HepG2 (cell line): ENCODE measurements around the gene ARFGEF2. TPM values are rescaled to one million over a fixed set of nuclear protein-coding genes. Genes with fewer than 3 reads are reported as not detected.

Source experiments
- ATAC-seq: fragments of 200-7000 bp; cut with Tn5 transposase; 3 replicates; pipeline ENCODE4 v1.9.1; 2020; ENCODE audit warnings: mild to moderate bottlenecking, moderate library complexity
- BruUV-seq: library from RNA; stranded (reverse); fragments of 400-500 nt; replicated peaks from 2 replicates; lab custom pipeline; 2021; lab: Mats Ljungman, UMichigan
- CTCF ChIA-PET: fragments of 300-600 bp; formaldehyde crosslinking; extraction: SDS; loops from one replicate; lab custom pipeline; 2021; ENCODE audit warnings: low total read pairs, inconsistent platforms, low intra/inter-chr PET ratio; lab: Yijun Ruan, JAX
- POLR2A ChIA-PET: fragments of 350-600 bp; sonication (Branson Sonifier 250); formaldehyde crosslinking; loops from one replicate; lab custom pipeline; 2020; ENCODE audit warnings: antibody characterized with exemption, inconsistent platforms; lab: Yijun Ruan, JAX
- DNase-seq: peaks from one replicate; pipeline ENCODE4 v3.0.0-alpha.2; 2015; ENCODE audit warnings: low spot score
- FAIRE-seq: peaks from 3 replicates; lab custom pipeline; 2011; peaks lifted over from hg19 to GRCh38; lab: Jason Lieb, UNC
- H2AFZ ChIP-seq: one replicate; pipeline ENCODE4 v1.6.1; 2011; ENCODE audit warnings: low read length, inconsistent platforms
- H3K27ac ChIP-seq: fragments of 300-600 bp; 3 replicates; pipeline ENCODE4 v1.8.0; 2011; ENCODE audit warnings: mixed run types, mild to moderate bottlenecking, mixed read lengths, low read length, inconsistent platforms; ENCODE audit not compliant: insufficient read depth; ENCODE audit errors: extremely low read length
- H3K27me3 ChIP-seq, 2 experiments: fragments of 200-600 bp in 1 of 2; 2 replicates in 1 of 2; 3 replicates in 1 of 2; pipeline versions ENCODE4 v1.6.0 to v1.8.0; 2011; ENCODE audit warnings: low read length in 2 of 2, mild to moderate bottlenecking in 2 of 2, moderate library complexity in 2 of 2, inconsistent platforms in 1 of 2; ENCODE audit not compliant: insufficient read depth in 2 of 2, control insufficient read depth in 1 of 2
- H3K36me3 ChIP-seq, 2 experiments: fragments of 200-600 bp in 1 of 2; replicated peaks in 1 of 2; 2 replicates in 1 of 2; 3 replicates in 1 of 2; pipeline versions ENCODE4 v1.5.1 to v1.8.0; 2011; ENCODE audit warnings: low read length in 2 of 2, inconsistent platforms in 1 of 2; ENCODE audit not compliant: insufficient read depth in 2 of 2, control insufficient read depth in 1 of 2
- H3K4me1 ChIP-seq: 2 replicates; pipeline ENCODE4 v1.5.1; 2012; ENCODE audit warnings: low read length, inconsistent platforms; ENCODE audit not compliant: insufficient read depth
- H3K4me2 ChIP-seq: 2 replicates; pipeline ENCODE4 v1.6.0; 2011; ENCODE audit warnings: low read depth, low read length, inconsistent platforms
- H3K4me3 ChIP-seq, 3 experiments: fragments of 200-600 bp in 1 of 3; sonication (generic), shearing (Covaris generic) in 1 of 3; replicated peaks in 1 of 3; 2 replicates each; pipeline ENCODE4 v1.5.1; 2011 to 2016; ENCODE audit warnings: low read length in 3 of 3, inconsistent platforms in 2 of 3, low read depth in 2 of 3, mild to moderate bottlenecking in 2 of 3, control low read depth in 1 of 3, mixed read lengths in 1 of 3; ENCODE audit not compliant: insufficient read depth in 1 of 3
- H3K79me2 ChIP-seq: one replicate; pipeline ENCODE4 v1.6.1; 2011; ENCODE audit warnings: low read length, inconsistent platforms; ENCODE audit not compliant: insufficient read depth
- H3K9ac ChIP-seq: 2 replicates; pipeline ENCODE4 v1.6.0; 2011; ENCODE audit warnings: mild to moderate bottlenecking, low read depth, low read length, inconsistent platforms; ENCODE audit not compliant: insufficient read depth
- H3K9me3 ChIP-seq: 2 replicates; pipeline ENCODE4 v1.5.1; 2012; ENCODE audit warnings: mild to moderate bottlenecking, low read length
- H4K20me1 ChIP-seq: 2 replicates; pipeline ENCODE4 v1.6.0; 2011; ENCODE audit warnings: inconsistent platforms, mild to moderate bottlenecking, low read length, moderate library complexity; ENCODE audit not compliant: insufficient read depth
- BRCA1 ChIP-seq: sonication (generic); formaldehyde crosslinking; IDR thresholded peaks from 2 replicates; pipeline ENCODE4 v1.4.0; 2020; ENCODE audit warnings: missing genetic modification reagents
- FUBP1 ChIP-seq: sonication (generic); formaldehyde crosslinking; IDR thresholded peaks from 2 replicates; pipeline ENCODE4 v1.5.1; 2020; ENCODE audit warnings: missing genetic modification reagents, mild to moderate bottlenecking, borderline replicate concordance
- HMG20A ChIP-seq: IDR thresholded peaks from 2 replicates; pipeline ENCODE4 v1.6.1; 2016; ENCODE audit warnings: borderline replicate concordance
- KDM1A ChIP-seq: IDR thresholded peaks from 2 replicates; pipeline ENCODE4 v1.6.1; 2016; ENCODE audit warnings: missing compliant biosample characterization
- SIN3B ChIP-seq: fragments of 150-350 bp; IDR thresholded peaks from 2 replicates; pipeline ENCODE4 v1.6.1; 2014; ENCODE audit warnings: low read length
- ZBTB37 ChIP-seq: sonication (generic); formaldehyde crosslinking; IDR thresholded peaks from 2 replicates; pipeline ENCODE4 v1.4.0; 2020; ENCODE audit warnings: mild to moderate bottlenecking, missing genetic modification reagents
- ZFP1 ChIP-seq: IDR thresholded peaks from 2 replicates; pipeline ENCODE4 v1.6.1; 2016
- ZNF264 ChIP-seq: sonication (generic); formaldehyde crosslinking; IDR thresholded peaks from 2 replicates; pipeline ENCODE4 v1.4.0; 2020; ENCODE audit warnings: missing genetic modification reagents
- ZNF281 ChIP-seq: sonication (generic); formaldehyde crosslinking; IDR thresholded peaks from 2 replicates; pipeline ENCODE4 v1.4.0; 2020; ENCODE audit warnings: missing genetic modification reagents, borderline replicate concordance
- ZNF3 ChIP-seq: IDR thresholded peaks from 2 replicates; pipeline ENCODE4 v1.7.0; 2017; ENCODE audit warnings: inconsistent platforms
- ZNF501 ChIP-seq: sonication (generic); formaldehyde crosslinking; IDR thresholded peaks from 2 replicates; pipeline ENCODE4 v1.5.1; 2020; ENCODE audit warnings: mild to moderate bottlenecking, moderate library complexity, missing genetic modification reagents
- ZSCAN22 ChIP-seq: sonication (generic); formaldehyde crosslinking; IDR thresholded peaks from 2 replicates; pipeline ENCODE4 v1.4.0; 2020; ENCODE audit warnings: mild to moderate bottlenecking, missing genetic modification reagents
- ZSCAN25 ChIP-seq: sonication (generic); formaldehyde crosslinking; IDR thresholded peaks from 2 replicates; pipeline ENCODE4 v1.8.0; 2022; ENCODE audit warnings: mild to moderate bottlenecking, missing genetic modification reagents
- WGBS: methylation state at CpG from one replicate; pipeline ENCODE4 v1.1.6; 2017; ENCODE audit warnings: low lambda C conversion rate; 5-methylcytosine and 5-hydroxymethylcytosine counted together
- in situ Hi-C: cut with HindIII; loops from 2 replicates; pipeline ENCODE4 v1.10.0; 2017; ENCODE audit warnings: low pct_unique_long_range_greater_than_20kb; ENCODE audit not compliant: extremely low pct_ligation_motif_present
- intact Hi-C: fragments of 100-400 bp; cut with micrococcal nuclease; formaldehyde crosslinking; loops from one replicate; pipeline ENCODE4 v1.10.0; 2022; ENCODE audit not compliant: unreplicated experiment
- polyA plus RNA-seq, 8 experiments: library from polyadenylated mRNA; depleted of rRNA in 3 of 8; stranded (reverse) in 7 of 8; unstranded in 1 of 8; fragments of >200 nt; fragmentation: Illumina TruSeq in 4 of 8; extraction: Trizol in 4 of 8; gene quantifications; 2 replicates each; pipeline versions ENCODE4 v1.2.1 to v1.2.3, GENCODE V29; 2011 to 2016; ENCODE audit warnings: low read depth in 4 of 8, missing spikeins in 1 of 8, mixed read lengths in 1 of 8; ENCODE audit not compliant: insufficient read depth in 1 of 8
- total RNA-seq, 5 experiments: library from RNA; depleted of rRNA; stranded (reverse); fragments of >200 nt; fragmentation: Illumina TruSeq; extraction: Trizol; gene quantifications; 2 replicates each; pipeline ENCODE4 v1.2.3, GENCODE V29; 2016; ENCODE audit warnings: low read depth in 1 of 5
- TF ChIP-seq, protein P1 (sequence below): IDR thresholded peaks from 2 replicates; pipeline ENCODE4 v1.4.0; 2020; ENCODE audit warnings: mild to moderate bottlenecking, missing genetic modification reagents
- TF ChIP-seq, protein P2 (sequence below): sonication (generic); formaldehyde crosslinking; IDR thresholded peaks from 2 replicates; pipeline ENCODE4 v1.5.0; 2020; ENCODE audit warnings: missing genetic modification reagents

Gene ARFGEF2
- total and polyA plus RNA-seq, 2 of the 13 experiments (the other 11 are each of a cell fraction or from before 2014, with no cell fraction given), result 44.0 to 60.8 TPM

- H2AFZ ChIP-seq, result no peak overlapping the region
- FAIRE-seq, result no peak
- in situ Hi-C loops, result no loop called here
- peaks cover 0 to 10% of the 10 kb centered on the region in 2 experiments; a peak in 2 of 5 replicates for H3K27me3 ChIP-seq
- ChIA-PET POLR2A (no interaction called here), CTCF (no interaction called here)
- no peaks in the 10 kb centered on the region for H3K9me3 ChIP-seq
- H3K4me3 ChIP-seq, result no peak overlapping the region
- H3K4me2 ChIP-seq, result no peak overlapping the region
- H4K20me1 ChIP-seq, result no peaks in the 10 kb centered on the region
- BruUV-seq, result no TSS peak
- WGBS, result 35% methylated on average over 2 of the region's 2 CpGs
- H3K9ac ChIP-seq, result no peak overlapping the region
- no peaks in the 10 kb centered on the region for H3K79me2 ChIP-seq
- H3K4me1 ChIP-seq, result no peaks in the 10 kb centered on the region
- H3K27ac ChIP-seq, result no peak overlapping the region
- H3K36me3 ChIP-seq, result no peaks in the 10 kb centered on the region
- no peak for DNase-seq
- no peak for ATAC-seq
- intact Hi-C loops, result no loop called here
- no peak for TF ChIP-seq ZNF264
- no peak for TF ChIP-seq BRCA1
- TF ChIP-seq, protein P1, sequence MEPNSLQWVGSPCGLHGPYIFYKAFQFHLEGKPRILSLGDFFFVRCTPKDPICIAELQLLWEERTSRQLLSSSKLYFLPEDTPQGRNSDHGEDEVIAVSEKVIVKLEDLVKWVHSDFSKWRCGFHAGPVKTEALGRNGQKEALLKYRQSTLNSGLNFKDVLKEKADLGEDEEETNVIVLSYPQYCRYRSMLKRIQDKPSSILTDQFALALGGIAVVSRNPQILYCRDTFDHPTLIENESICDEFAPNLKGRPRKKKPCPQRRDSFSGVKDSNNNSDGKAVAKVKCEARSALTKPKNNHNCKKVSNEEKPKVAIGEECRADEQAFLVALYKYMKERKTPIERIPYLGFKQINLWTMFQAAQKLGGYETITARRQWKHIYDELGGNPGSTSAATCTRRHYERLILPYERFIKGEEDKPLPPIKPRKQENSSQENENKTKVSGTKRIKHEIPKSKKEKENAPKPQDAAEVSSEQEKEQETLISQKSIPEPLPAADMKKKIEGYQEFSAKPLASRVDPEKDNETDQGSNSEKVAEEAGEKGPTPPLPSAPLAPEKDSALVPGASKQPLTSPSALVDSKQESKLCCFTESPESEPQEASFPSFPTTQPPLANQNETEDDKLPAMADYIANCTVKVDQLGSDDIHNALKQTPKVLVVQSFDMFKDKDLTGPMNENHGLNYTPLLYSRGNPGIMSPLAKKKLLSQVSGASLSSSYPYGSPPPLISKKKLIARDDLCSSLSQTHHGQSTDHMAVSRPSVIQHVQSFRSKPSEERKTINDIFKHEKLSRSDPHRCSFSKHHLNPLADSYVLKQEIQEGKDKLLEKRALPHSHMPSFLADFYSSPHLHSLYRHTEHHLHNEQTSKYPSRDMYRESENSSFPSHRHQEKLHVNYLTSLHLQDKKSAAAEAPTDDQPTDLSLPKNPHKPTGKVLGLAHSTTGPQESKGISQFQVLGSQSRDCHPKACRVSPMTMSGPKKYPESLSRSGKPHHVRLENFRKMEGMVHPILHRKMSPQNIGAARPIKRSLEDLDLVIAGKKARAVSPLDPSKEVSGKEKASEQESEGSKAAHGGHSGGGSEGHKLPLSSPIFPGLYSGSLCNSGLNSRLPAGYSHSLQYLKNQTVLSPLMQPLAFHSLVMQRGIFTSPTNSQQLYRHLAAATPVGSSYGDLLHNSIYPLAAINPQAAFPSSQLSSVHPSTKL (CRISPR knock-in tag), result no peak
- TF ChIP-seq ZNF281, result no peak
- TF ChIP-seq FUBP1 (CRISPR knock-in tag), result no peak
- no peak for TF ChIP-seq ZSCAN25 (CRISPR knock-in tag)
- no peak for TF ChIP-seq ZBTB37 (CRISPR knock-in tag)
- TF ChIP-seq HMG20A (CRISPR knock-in tag), result no peak
- TF ChIP-seq ZNF501, result no peak
- no peak for TF ChIP-seq ZNF3
- TF ChIP-seq, protein P2, sequence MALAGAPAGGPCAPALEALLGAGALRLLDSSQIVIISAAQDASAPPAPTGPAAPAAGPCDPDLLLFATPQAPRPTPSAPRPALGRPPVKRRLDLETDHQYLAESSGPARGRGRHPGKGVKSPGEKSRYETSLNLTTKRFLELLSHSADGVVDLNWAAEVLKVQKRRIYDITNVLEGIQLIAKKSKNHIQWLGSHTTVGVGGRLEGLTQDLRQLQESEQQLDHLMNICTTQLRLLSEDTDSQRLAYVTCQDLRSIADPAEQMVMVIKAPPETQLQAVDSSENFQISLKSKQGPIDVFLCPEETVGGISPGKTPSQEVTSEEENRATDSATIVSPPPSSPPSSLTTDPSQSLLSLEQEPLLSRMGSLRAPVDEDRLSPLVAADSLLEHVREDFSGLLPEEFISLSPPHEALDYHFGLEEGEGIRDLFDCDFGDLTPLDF (CRISPR knock-in tag), result no peak
- TF ChIP-seq SIN3B, result no peak
- TF ChIP-seq ZFP1 (CRISPR knock-in tag), result no peak
- no peak for TF ChIP-seq ZSCAN22 (CRISPR knock-in tag)
- no peak for TF ChIP-seq KDM1A (CRISPR knock-in tag)
Observed at GRCh38 chr20:48886811-48887210, 34.7 kb upstream of the ARFGEF2 start.
